Measurements from ENCODE around the gene ASB13.

- TF ChIP-seq CTCF (IDR thresholded peaks at IDR 0.05) (no peak), POLR2AphosphoS5 (IDR thresholded peaks at IDR 0.05) (no peak), POLR2A (IDR thresholded peaks at IDR 0.05) (no peak)
Observed at GRCh38 chr10:5666008-5666840, at the start of gene ASB13.
